Skeletal muscle satellite cell (primary cell): ENCODE data around the gene CD48. TPM values are rescaled to one million over a fixed set of nuclear protein-coding genes. Genes with fewer than 3 reads are reported as not detected.

Experiments
- H3K27me3 ChIP-seq: 2 replicates; pipeline ENCODE4 v1.7.0; 2013; ENCODE audit warnings: low read length; ENCODE audit not compliant: control insufficient read depth, insufficient read depth
- H3K36me3 ChIP-seq: 2 replicates; pipeline ENCODE4 v1.7.0; 2013; ENCODE audit warnings: mild to moderate bottlenecking, control low read depth, low read length; ENCODE audit not compliant: insufficient read depth
- H3K4me1 ChIP-seq: 2 replicates; pipeline ENCODE4 v1.7.0; 2013; ENCODE audit warnings: low read length; ENCODE audit not compliant: control insufficient read depth, insufficient read depth
- H3K4me2 ChIP-seq: 2 replicates; pipeline ENCODE4 v1.7.0; 2013; ENCODE audit warnings: mild to moderate bottlenecking, low read length
- H3K4me3 ChIP-seq: 2 replicates; pipeline ENCODE4 v1.7.0; 2013; ENCODE audit warnings: low read length
- H3K9ac ChIP-seq: 2 replicates; pipeline ENCODE4 v1.7.0; 2013; ENCODE audit warnings: mild to moderate bottlenecking, low read depth, low read length, moderate library complexity
- H3K9me3 ChIP-seq: replicated peaks from 2 replicates; pipeline ENCODE4 v1.7.0; 2013; ENCODE audit warnings: mild to moderate bottlenecking, control low read depth, low read length
- total RNA-seq: library from RNA; depleted of rRNA; stranded (reverse); fragments of >200 nt; gene quantifications from 2 replicates; pipeline ENCODE4 v1.2.3, GENCODE V29; 2012; rRNA removed

CD48 gene
- total RNA-seq = not detected in 2 replicates

DNA sequence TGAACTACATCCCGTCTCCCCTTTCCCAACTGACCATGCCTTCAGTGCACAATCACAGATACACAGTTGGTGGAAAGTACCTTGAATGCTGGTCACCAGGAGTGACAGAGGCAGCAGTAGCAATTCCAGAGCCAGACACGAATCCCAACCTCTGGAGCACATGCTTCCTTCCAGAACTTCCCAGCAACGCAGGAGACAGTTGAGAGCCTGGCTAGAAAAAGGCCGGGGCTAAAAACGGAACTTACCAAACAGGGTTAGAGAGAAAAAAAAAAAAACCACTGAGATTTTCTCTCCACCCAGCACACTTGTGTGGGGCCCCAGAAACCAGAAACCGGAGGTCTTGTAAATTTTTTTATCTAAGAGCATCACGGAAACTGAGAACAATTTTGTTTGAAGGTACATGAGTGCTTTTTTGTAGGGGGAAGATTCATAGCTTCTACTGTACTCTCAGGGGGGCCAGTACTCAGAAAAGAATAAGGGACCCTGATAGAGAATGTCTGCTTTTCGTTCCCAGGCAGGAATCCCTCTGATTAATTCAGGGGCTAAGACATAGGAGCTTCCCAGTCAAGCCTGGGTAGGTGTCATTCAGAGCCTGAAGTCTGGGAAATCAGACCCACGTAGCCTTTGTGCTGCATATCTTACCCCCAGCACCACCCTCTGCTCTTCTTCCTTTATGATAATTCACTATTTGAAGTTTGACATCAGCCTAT, at the start of gene CD48:
TSS of gene CD48 (minus strand) at position 221 of the 710 bp plus-strand sequence. CDS start at position 162, 59 bp downstream.
- Histone ChIP-seq H3K4me2 (no peak within 1 kb of the TSS), H3K9me3 (no peaks in the 10 kb centered on the region), H3K4me3 (no peak within 1 kb of the TSS), H3K36me3 (no peaks in the 10 kb centered on the region), H3K9ac (no peak within 1 kb of the TSS), H3K27me3 (peaks cover 12% of the 10 kb centered on the region), H3K4me1 (no peaks in the 10 kb centered on the region)

DNA sequence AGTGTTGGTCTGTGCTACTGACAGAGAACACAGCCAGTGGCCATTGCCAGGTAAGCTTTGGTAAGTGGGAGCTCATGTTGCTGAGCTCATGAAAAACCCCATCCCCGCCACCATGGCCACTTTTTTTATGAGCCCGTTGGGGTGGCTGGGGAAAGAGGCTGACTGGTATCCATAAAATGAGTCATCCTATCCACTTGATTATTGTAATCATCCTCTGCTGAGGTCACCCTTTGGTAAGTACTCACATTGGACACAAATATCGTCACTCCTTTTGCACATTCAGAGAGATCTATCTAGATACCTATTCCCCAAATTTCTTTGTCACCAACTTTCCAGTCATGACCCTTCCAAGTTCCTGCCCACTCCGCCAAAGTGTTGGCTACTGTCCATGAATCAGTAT, 49.4 kb upstream of the CD48 start:
- H3K27me3 ChIP-seq = no peaks in the 10 kb centered on the region
- H3K9ac ChIP-seq = no peak overlapping the region
- H3K4me3 ChIP-seq = no peak overlapping the region

GRCh38 chr1:160759740-160760139, 48.1 kb upstream of the CD48 start:
- H3K36me3 ChIP-seq = no peaks in the 10 kb centered on the region
- H3K4me3 ChIP-seq = no peak overlapping the region
- H3K9me3 ChIP-seq = no peaks in the 10 kb centered on the region
- H3K27me3 ChIP-seq = no peaks in the 10 kb centered on the region
- no peak overlapping the region for H3K9ac ChIP-seq
- H3K4me1 ChIP-seq = no peaks in the 10 kb centered on the region
- H3K4me2 ChIP-seq = no peak overlapping the region

More for the DNA sequence above, 49.4 kb upstream of the CD48 start:
- H3K36me3 ChIP-seq = no peaks in the 10 kb centered on the region
- H3K4me2 ChIP-seq = no peak overlapping the region
- no peaks in the 10 kb centered on the region for H3K4me1 ChIP-seq
- H3K9me3 ChIP-seq = no peaks in the 10 kb centered on the region

- H3K4me1 ChIP-seq = no peaks in the 10 kb centered on the region
- H3K36me3 ChIP-seq = no peaks in the 10 kb centered on the region
- no peaks in the 10 kb centered on the region for H3K27me3 ChIP-seq
These were observed 46.9 kb upstream of the CD48 start for GRCh38 chr1:160758521-160758920.

DNA sequence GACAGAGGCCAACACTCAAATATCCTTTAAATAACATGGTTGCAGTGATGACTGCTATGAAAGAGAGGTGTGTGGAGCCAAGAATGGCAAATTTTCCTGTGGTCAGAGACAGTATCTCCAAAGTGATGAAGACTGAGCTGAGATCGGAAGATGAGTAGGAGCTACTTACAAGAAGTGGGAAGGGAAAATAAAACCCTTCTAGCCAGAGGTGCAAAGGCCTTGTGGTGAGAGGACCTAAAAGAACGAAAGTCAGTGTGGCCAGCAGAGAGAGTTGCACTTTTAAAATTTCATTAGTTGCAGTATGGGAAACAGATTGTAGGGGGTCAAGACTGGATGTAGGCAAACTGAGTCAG, 45.2 kb upstream of the CD48 start:
- Histone ChIP-seq H3K9ac (no peak overlapping the region), H3K4me2 (no peak overlapping the region), H3K4me1 (no peaks in the 10 kb centered on the region), H3K4me3 (no peak overlapping the region), H3K27me3 (no peaks in the 10 kb centered on the region), H3K36me3 (no peaks in the 10 kb centered on the region), H3K9me3 (no peaks in the 10 kb centered on the region)

More at GRCh38 chr1:160758521-160758920, 46.9 kb upstream of the CD48 start:
- no peaks in the 10 kb centered on the region for H3K9me3 ChIP-seq
- H3K9ac ChIP-seq = no peak overlapping the region
- H3K4me3 ChIP-seq = no peak overlapping the region
- no peak overlapping the region for H3K4me2 ChIP-seq

GRCh38 chr1:160755911-160756848, 44.6 kb upstream of the CD48 start:
- Histone ChIP-seq H3K4me1 (no peaks in the 10 kb centered on the region), H3K27me3 (peaks cover under 1% of the 10 kb centered on the region), H3K9ac (no peak overlapping the region)

GRCh38 chr1:160755461-160755860, 43.8 kb upstream of the CD48 start:
- H3K4me2 ChIP-seq = no peak overlapping the region
- no peaks in the 10 kb centered on the region for H3K36me3 ChIP-seq
- H3K9me3 ChIP-seq = no peaks in the 10 kb centered on the region
- no peak overlapping the region for H3K4me3 ChIP-seq
- H3K9ac ChIP-seq = no peak overlapping the region
- H3K4me1 ChIP-seq = no peaks in the 10 kb centered on the region
- peaks cover 3% of the 10 kb centered on the region for H3K27me3 ChIP-seq

More at GRCh38 chr1:160755911-160756848, 44.6 kb upstream of the CD48 start:
- Histone ChIP-seq H3K4me3 (no peak overlapping the region), H3K4me2 (no peak overlapping the region), H3K9me3 (no peaks in the 10 kb centered on the region), H3K36me3 (no peaks in the 10 kb centered on the region)

DNA sequence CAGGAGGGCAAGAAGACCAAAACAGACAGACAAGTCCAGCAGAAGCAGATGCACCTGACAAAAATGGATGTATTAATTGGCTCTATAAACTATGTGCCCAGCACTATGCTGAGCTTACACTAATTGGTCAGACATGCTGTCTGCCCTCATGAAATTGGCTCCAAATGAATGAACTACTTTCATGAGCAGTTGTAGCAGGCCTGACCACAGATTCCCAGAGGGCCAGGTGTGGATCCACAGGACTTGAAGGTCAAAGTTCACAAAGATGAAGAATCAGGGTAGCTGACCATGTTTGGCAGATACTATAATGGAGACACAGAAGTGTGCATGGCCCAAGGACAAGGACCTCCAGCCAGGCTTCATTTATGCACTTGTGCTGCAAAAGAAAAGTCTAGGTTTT, 42.0 kb upstream of the CD48 start:
- Histone ChIP-seq H3K9me3 (no peaks in the 10 kb centered on the region), H3K9ac (no peak overlapping the region), H3K4me3 (no peak overlapping the region), H3K36me3 (no peaks in the 10 kb centered on the region), H3K4me1 (no peaks in the 10 kb centered on the region), H3K27me3 (peaks cover 3% of the 10 kb centered on the region), H3K4me2 (no peak overlapping the region)

DNA sequence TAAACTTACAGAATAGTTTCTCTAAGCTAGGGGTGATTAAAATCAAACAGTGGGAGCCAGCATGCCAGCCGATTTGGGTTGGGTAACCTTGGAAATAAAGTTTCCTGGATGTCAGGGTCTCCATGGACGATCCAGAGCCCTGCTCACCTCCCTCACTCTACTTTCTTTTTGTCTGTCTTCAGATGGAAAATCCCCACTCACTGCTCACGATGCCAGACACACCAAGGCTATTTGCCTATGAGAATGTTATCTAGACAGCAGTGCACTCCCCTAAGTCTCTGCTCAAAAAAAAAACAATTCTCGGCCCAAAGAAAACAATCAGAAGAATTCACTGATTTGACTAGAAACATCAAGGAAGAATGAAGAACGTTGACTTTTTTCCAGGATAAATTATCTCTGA, 41.3 kb upstream of the CD48 start:
- no peaks in the 10 kb centered on the region for H3K36me3 ChIP-seq
- peaks cover 3% of the 10 kb centered on the region for H3K27me3 ChIP-seq
- no peaks in the 10 kb centered on the region for H3K9me3 ChIP-seq
- no peak overlapping the region for H3K4me3 ChIP-seq
- H3K4me1 ChIP-seq = no peaks in the 10 kb centered on the region
- no peak overlapping the region for H3K4me2 ChIP-seq
- H3K9ac ChIP-seq = no peak overlapping the region

DNA sequence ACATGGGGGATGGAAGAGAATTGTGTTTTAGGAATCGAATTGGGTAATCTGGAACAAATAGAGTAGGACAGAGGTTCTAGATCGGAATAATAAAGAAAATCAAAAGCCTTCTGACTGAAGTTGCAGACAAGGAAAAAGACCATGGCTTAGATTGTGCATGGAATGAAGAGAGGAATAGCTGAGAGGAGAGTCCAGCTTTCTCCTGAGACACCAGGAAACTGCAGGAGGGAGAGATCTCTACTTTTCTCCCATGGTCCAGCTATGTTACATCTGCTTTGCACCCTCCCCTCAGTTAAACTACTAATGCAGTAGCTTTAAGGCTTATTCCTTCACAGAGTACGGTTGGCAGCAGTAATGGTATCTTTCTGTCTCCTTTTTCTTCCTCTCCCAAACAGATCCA, 40.8 kb upstream of the CD48 start:
- peaks cover 3% of the 10 kb centered on the region for H3K27me3 ChIP-seq
- H3K4me2 ChIP-seq = no peak overlapping the region
- no peaks in the 10 kb centered on the region for H3K4me1 ChIP-seq
- H3K9ac ChIP-seq = no peak overlapping the region
- H3K9me3 ChIP-seq = no peaks in the 10 kb centered on the region
- H3K36me3 ChIP-seq = no peaks in the 10 kb centered on the region
- H3K4me3 ChIP-seq = no peak overlapping the region

DNA sequence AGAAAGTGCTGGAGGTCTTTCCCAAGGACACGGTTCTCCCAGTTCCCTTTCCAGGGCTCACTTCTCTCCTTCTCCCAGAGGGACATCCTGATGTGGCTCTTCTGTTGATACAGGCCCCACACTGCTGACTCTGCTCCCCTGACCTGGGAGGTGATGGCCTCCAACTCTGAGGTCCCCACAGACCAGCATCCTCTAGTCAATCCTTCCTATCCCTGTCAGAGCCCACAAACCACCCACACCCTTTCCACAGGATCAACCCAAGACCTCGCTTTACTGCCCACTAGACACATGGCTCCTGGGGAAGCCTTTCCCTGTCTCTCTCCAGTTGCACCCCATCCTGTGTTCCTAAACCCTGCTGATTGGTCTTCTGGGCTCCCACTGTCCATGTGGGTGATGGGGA, 39.0 kb upstream of the CD48 start:
- Histone ChIP-seq H3K9me3 (no peaks in the 10 kb centered on the region), H3K4me1 (no peaks in the 10 kb centered on the region), H3K4me3 (no peak overlapping the region), H3K27me3 (peaks cover 3% of the 10 kb centered on the region), H3K4me2 (no peak overlapping the region), H3K36me3 (no peaks in the 10 kb centered on the region), H3K9ac (no peak overlapping the region)
